NCI-H1694 treated with DMSO at 0.1 percent for 48 hours (cell line): ENCODE measurements around the gene BCAN.

ENCODE experiments used
- DNase-seq: peaks from one replicate; lab custom pipeline; 2025; lab: John Stamatoyannopoulos, UW

BCAN gene

GRCh38 chr1:156662005-156662799 is 20.3 kb downstream of the BCAN start:
- DNase-seq = no peak

GRCh38 chr1:156662800-156663055 is 20.8 kb downstream of the BCAN start:
- DNase-seq = no peak

GRCh38 chr1:156663178-156663577 is 21.3 kb downstream of the BCAN start:
- no peak for DNase-seq

- no peak for DNase-seq
Measured at GRCh38 chr1:156664046-156664766, 22.3 kb downstream of the BCAN start.

GRCh38 chr1:156664767-156665411 is 23.0 kb downstream of the BCAN start:
- no peak for DNase-seq

GRCh38 chr1:156665539-156665938 is 23.6 kb downstream of the BCAN start:
- no peak for DNase-seq

- DNase-seq = no peak
Measured at GRCh38 chr1:156666862-156667609, 25.1 kb downstream of the BCAN start.

- no peak for DNase-seq
Measured at GRCh38 chr1:156667610-156667967, 25.7 kb downstream of the BCAN start.

- no peak for DNase-seq
Measured at GRCh38 chr1:156667968-156668709, 26.2 kb downstream of the BCAN start.

GRCh38 chr1:156668801-156669637 is 27.1 kb downstream of the BCAN start:
- no peak for DNase-seq

- no peak for DNase-seq
Measured at GRCh38 chr1:156669794-156670193, 27.9 kb downstream of the BCAN start.

- no peak for DNase-seq
Measured at GRCh38 chr1:156670359-156670758, 28.4 kb downstream of the BCAN start.

- no peak for DNase-seq
Measured at GRCh38 chr1:156670791-156671190, 28.9 kb downstream of the BCAN start.

GRCh38 chr1:156671804-156672203 is 29.9 kb downstream of the BCAN start:
- DNase-seq = no peak

GRCh38 chr1:156673387-156674121 is 31.6 kb downstream of the BCAN start:
- DNase-seq = no peak

GRCh38 chr1:156675210-156676113 is 33.5 kb downstream of the BCAN start:
- DNase-seq = peak; percentile 56

GRCh38 chr1:156676114-156676819 is 34.4 kb downstream of the BCAN start:
- no peak for DNase-seq

GRCh38 chr1:156676820-156677615 is 35.1 kb downstream of the BCAN start, which contains the start of gene NES:
NES (minus strand) TSS chr1:156677407; CDS start chr1:156677264, 143 bp downstream.
- peak; percentile 22 for DNase-seq
